ENCODE data around the gene MSI2.

DNA sequence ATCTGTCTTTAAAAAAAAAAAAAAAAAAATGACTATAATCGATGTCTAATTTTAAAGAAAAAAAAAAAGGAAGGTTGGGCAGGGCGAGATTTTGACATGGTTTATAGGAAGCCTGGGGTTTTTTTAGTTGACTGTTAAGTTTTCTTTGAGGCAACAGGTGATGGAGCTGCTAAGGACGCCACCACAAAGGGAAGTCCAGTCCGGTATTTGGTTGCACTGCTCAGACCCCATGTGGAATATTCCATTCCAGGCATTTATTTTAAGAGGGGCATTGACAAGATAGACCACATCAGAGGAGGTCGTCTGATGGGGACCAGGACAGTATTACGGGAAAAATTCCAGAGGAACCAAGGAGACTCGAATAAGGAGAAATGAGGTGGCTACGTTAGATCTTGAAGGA lies 320.4 kb downstream of the MSI2 start:
- no peak for TF ChIP-seq TAF1 (IDR thresholded peaks at IDR 0.05; ENCODE audit: borderline replicate concordance, low read depth, low read length)
- no peak for TF ChIP-seq POLR2A (IDR thresholded peaks at IDR 0.05; ENCODE audit: low read depth, low read length)
- no peak for TF ChIP-seq POLR2AphosphoS5 (IDR thresholded peaks at IDR 0.05; ENCODE audit: low read depth, low read length)
